HL-60 (cell line): ENCODE data around the gene HHAT.

ENCODE experiments used
- CTCF ChIP-seq: IDR thresholded peaks from one replicate; pipeline ENCODE4 v1.5.1; 2011; ENCODE audit warnings: low read length, control low read depth, inconsistent platforms; ENCODE audit not compliant: insufficient read depth
- GABPA ChIP-seq: IDR thresholded peaks from 2 replicates; pipeline ENCODE4 v1.6.1; 2012; ENCODE audit warnings: low read depth
- POLR2AphosphoS5 ChIP-seq: IDR thresholded peaks from 2 replicates; pipeline ENCODE4 v1.6.1; 2012; ENCODE audit warnings: low read depth
- TF ChIP-seq, protein P1 (sequence below): IDR thresholded peaks from 2 replicates; pipeline ENCODE4 v1.6.1; 2012; ENCODE audit warnings: low read depth; ENCODE audit not compliant: insufficient replicate concordance

- TF ChIP-seq CTCF = no peak
- TF ChIP-seq POLR2AphosphoS5 = no peak
- no peak for TF ChIP-seq GABPA
- TF ChIP-seq, protein P1, sequence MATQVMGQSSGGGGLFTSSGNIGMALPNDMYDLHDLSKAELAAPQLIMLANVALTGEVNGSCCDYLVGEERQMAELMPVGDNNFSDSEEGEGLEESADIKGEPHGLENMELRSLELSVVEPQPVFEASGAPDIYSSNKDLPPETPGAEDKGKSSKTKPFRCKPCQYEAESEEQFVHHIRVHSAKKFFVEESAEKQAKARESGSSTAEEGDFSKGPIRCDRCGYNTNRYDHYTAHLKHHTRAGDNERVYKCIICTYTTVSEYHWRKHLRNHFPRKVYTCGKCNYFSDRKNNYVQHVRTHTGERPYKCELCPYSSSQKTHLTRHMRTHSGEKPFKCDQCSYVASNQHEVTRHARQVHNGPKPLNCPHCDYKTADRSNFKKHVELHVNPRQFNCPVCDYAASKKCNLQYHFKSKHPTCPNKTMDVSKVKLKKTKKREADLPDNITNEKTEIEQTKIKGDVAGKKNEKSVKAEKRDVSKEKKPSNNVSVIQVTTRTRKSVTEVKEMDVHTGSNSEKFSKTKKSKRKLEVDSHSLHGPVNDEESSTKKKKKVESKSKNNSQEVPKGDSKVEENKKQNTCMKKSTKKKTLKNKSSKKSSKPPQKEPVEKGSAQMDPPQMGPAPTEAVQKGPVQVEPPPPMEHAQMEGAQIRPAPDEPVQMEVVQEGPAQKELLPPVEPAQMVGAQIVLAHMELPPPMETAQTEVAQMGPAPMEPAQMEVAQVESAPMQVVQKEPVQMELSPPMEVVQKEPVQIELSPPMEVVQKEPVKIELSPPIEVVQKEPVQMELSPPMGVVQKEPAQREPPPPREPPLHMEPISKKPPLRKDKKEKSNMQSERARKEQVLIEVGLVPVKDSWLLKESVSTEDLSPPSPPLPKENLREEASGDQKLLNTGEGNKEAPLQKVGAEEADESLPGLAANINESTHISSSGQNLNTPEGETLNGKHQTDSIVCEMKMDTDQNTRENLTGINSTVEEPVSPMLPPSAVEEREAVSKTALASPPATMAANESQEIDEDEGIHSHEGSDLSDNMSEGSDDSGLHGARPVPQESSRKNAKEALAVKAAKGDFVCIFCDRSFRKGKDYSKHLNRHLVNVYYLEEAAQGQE = no peak
Observed at GRCh38 chr1:210298936-210299335, 29.8 kb upstream of the HHAT start.
